ENCODE results near the gene CADPS. TPM values are rescaled to one million over a fixed set of nuclear protein-coding genes. Genes with fewer than 3 reads are reported as not detected.

The CADPS gene
- polyA plus RNA-seq, 3 donors, result not detected

DNA sequence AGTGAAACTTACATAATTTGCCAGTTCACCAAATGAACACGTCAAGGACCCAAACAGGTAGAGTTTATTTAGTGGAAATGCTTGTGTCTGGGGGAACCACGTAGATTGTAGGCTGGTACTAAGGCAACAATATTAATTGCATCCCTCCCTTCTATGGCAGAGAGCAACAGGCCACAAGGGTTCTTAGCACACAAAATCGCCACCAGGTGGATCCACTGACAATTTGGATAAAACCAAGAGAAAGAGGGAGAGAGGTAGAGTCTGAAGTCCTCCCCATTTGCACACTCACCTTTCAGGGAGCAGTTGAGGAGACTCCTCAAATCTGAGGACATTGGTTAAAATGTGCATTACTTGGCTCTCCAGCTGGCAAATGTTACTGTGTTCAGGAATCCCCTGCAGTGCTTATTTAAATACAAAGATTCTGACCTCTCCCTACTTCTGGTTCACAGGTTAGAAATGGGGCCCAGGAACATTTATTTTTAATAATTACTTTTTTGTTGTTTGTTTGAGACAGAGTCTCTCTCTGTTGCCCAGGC, 320.9 kb downstream of the CADPS start:
- H3K36me3 ChIP-seq (replicated peaks in 1 of 2; ENCODE audit: control insufficient read depth in 1 of 2, insufficient read depth in 2 of 2, low read length in 2 of 2), result no peaks in the 10 kb centered on the region
- TF ChIP-seq, protein P1, sequence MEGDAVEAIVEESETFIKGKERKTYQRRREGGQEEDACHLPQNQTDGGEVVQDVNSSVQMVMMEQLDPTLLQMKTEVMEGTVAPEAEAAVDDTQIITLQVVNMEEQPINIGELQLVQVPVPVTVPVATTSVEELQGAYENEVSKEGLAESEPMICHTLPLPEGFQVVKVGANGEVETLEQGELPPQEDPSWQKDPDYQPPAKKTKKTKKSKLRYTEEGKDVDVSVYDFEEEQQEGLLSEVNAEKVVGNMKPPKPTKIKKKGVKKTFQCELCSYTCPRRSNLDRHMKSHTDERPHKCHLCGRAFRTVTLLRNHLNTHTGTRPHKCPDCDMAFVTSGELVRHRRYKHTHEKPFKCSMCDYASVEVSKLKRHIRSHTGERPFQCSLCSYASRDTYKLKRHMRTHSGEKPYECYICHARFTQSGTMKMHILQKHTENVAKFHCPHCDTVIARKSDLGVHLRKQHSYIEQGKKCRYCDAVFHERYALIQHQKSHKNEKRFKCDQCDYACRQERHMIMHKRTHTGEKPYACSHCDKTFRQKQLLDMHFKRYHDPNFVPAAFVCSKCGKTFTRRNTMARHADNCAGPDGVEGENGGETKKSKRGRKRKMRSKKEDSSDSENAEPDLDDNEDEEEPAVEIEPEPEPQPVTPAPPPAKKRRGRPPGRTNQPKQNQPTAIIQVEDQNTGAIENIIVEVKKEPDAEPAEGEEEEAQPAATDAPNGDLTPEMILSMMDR (IDR thresholded peaks at IDR 0.05), result no peak
- WGBS (ENCODE audit: insufficient coverage), result no CpG with 5 or more reads among the region's 3 CpGs
- peaks cover 1 to 4% (median 4%) of the 10 kb centered on the region in 3 donors for H3K27me3 Mint-ChIP-seq (ENCODE audit: low read depth in 3 of 3)
- intact Hi-C loops (cut with micrococcal nuclease), result no loop called here
- no peak overlapping the region for H3K4me3 Mint-ChIP-seq
- no peaks in the 10 kb centered on the region for H3K9me3 ChIP-seq (replicated peaks in 1 of 2; ENCODE audit: control insufficient read depth in 1 of 2, insufficient read depth in 1 of 2, low read length in 2 of 2)
- no peaks in the 10 kb centered on the region for H3K79me2 ChIP-seq (ENCODE audit: insufficient read depth, low read length)
- H3K9ac ChIP-seq (ENCODE audit: insufficient read depth, low read length, poor library complexity, severe bottlenecking), result no peak overlapping the region
- H3K4me1 Mint-ChIP-seq, result no peaks in the 10 kb centered on the region
- H3K27me3 ChIP-seq (ENCODE audit: control insufficient read depth in 2 of 2, insufficient read depth in 2 of 2, low read length in 2 of 2), result no peaks in the 10 kb centered on the region
- no peak overlapping the region for H3K27ac ChIP-seq (ENCODE audit: low read depth in 1 of 2, low read length in 2 of 2)
- no peaks in the 10 kb centered on the region for H3K36me3 Mint-ChIP-seq
- H3K27ac Mint-ChIP-seq, result no peak overlapping the region
- DNase-seq, result no peak
- no peak overlapping the region for H2AFZ ChIP-seq (ENCODE audit: insufficient read depth, low read depth, low read length, poor library complexity, severe bottlenecking)
- H3K4me3 ChIP-seq (replicated peaks in 1 of 3; ENCODE audit: low read depth in 2 of 3, low read length in 3 of 3), result no peak overlapping the region
- H3K4me2 ChIP-seq (replicated peaks; ENCODE audit: extremely low read depth, low read length, poor library complexity, severe bottlenecking), result no peak overlapping the region
- no peaks in the 10 kb centered on the region for H3K9me3 Mint-ChIP-seq
- H4K20me1 ChIP-seq (ENCODE audit: insufficient read depth, low read length), result no peaks in the 10 kb centered on the region
- H3K4me1 ChIP-seq (ENCODE audit: control insufficient read depth in 1 of 2, insufficient read depth in 2 of 2, low read length in 2 of 2), result no peaks in the 10 kb centered on the region

DNA sequence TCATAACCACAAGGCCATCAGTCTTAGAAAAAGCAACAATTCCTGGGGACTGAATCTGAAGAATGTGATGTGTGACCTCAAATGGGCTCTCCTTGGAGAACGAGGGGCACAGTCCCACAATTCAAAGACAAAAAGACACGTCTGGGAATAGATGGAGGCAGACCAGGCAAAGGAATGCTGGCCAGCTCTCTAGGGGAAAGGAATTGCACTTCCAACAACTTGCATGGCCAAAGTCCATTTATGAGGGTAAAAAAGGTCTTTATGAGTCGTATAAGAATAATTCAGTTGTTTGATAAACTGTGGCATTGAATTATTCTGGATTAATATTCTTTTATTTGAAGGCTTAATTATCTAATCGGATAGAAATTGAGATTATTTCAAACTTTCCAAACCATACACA, 321.4 kb downstream of the CADPS start:
- no peak overlapping the region for H3K4me2 ChIP-seq (replicated peaks; ENCODE audit: extremely low read depth, low read length, poor library complexity, severe bottlenecking)
- no peak for DNase-seq
- no peaks in the 10 kb centered on the region for H3K79me2 ChIP-seq (ENCODE audit: insufficient read depth, low read length)
- H2AFZ ChIP-seq (ENCODE audit: insufficient read depth, low read depth, low read length, poor library complexity, severe bottlenecking), result no peak overlapping the region
- no peaks in the 10 kb centered on the region for H3K27me3 ChIP-seq (ENCODE audit: control insufficient read depth in 2 of 2, insufficient read depth in 2 of 2, low read length in 2 of 2)
- no peaks in the 10 kb centered on the region for H3K9me3 Mint-ChIP-seq
- no peak overlapping the region for H3K4me3 ChIP-seq (replicated peaks in 1 of 3; ENCODE audit: low read depth in 2 of 3, low read length in 3 of 3)
- H3K27ac Mint-ChIP-seq, result no peak overlapping the region
- no peaks in the 10 kb centered on the region for H4K20me1 ChIP-seq (ENCODE audit: insufficient read depth, low read length)
- H3K27me3 Mint-ChIP-seq (ENCODE audit: low read depth in 3 of 3), result peaks cover 1 to 4% (median 4%) of the 10 kb centered on the region in 3 donors
- intact Hi-C loops (cut with micrococcal nuclease), result no loop called here
- no peaks in the 10 kb centered on the region for H3K4me1 ChIP-seq (ENCODE audit: control insufficient read depth in 1 of 2, insufficient read depth in 2 of 2, low read length in 2 of 2)
- TF ChIP-seq, protein P1 (IDR thresholded peaks at IDR 0.05), result no peak
- no peaks in the 10 kb centered on the region for H3K4me1 Mint-ChIP-seq
- H3K27ac ChIP-seq (ENCODE audit: low read depth in 1 of 2, low read length in 2 of 2), result no peak overlapping the region
- no peaks in the 10 kb centered on the region for H3K36me3 Mint-ChIP-seq
- no peaks in the 10 kb centered on the region for H3K36me3 ChIP-seq (replicated peaks in 1 of 2; ENCODE audit: control insufficient read depth in 1 of 2, insufficient read depth in 2 of 2, low read length in 2 of 2)
- no peak overlapping the region for H3K4me3 Mint-ChIP-seq
- WGBS (ENCODE audit: insufficient coverage), result 71% methylated on average over 1 of the region's 4 CpGs
- H3K9me3 ChIP-seq (replicated peaks in 1 of 2; ENCODE audit: control insufficient read depth in 1 of 2, insufficient read depth in 1 of 2, low read length in 2 of 2), result no peaks in the 10 kb centered on the region
- H3K9ac ChIP-seq (ENCODE audit: insufficient read depth, low read length, poor library complexity, severe bottlenecking), result no peak overlapping the region
